IPS-18a (cell line): ENCODE data around the gene ADAMTS3.

Source experiments
- H3K27ac ChIP-seq: one replicate; pipeline ENCODE4 v1.5.1; 2013; ENCODE audit warnings: low read length
- H3K27me3 ChIP-seq: one replicate; pipeline ENCODE4 v1.6.1; 2013; ENCODE audit warnings: mild to moderate bottlenecking, low read length; ENCODE audit not compliant: control insufficient read depth, insufficient read depth
- H3K36me3 ChIP-seq: one replicate; pipeline ENCODE4 v1.6.1; 2013; ENCODE audit warnings: low read depth, low read length; ENCODE audit not compliant: control insufficient read depth
- H3K4me1 ChIP-seq: one replicate; pipeline ENCODE4 v1.6.1; 2013; ENCODE audit warnings: low read depth, low read length; ENCODE audit not compliant: control insufficient read depth
- H3K4me3 ChIP-seq: one replicate; pipeline ENCODE4 v1.5.1; 2013; ENCODE audit warnings: low read length
- H3K9ac ChIP-seq: one replicate; pipeline ENCODE4 v1.6.1; 2013; ENCODE audit warnings: mild to moderate bottlenecking, low read length, moderate library complexity
- H3K9me3 ChIP-seq: one replicate; pipeline ENCODE4 v1.6.1; 2013; ENCODE audit warnings: low read depth, low read length; ENCODE audit not compliant: control insufficient read depth

The ADAMTS3 gene

GRCh38 chr4:72326692-72327632 is 242.1 kb downstream of the ADAMTS3 start:
- Histone ChIP-seq H3K4me3 (no peak overlapping the region), H3K27ac (no peak overlapping the region), H3K9ac (no peak overlapping the region), H3K9me3 (no peaks in the 10 kb centered on the region), H3K27me3 (no peaks in the 10 kb centered on the region), H3K36me3 (no peaks in the 10 kb centered on the region), H3K4me1 (no peaks in the 10 kb centered on the region)

GRCh38 chr4:72325215-72325614 is 243.8 kb downstream of the ADAMTS3 start:
- Histone ChIP-seq H3K9me3 (no peaks in the 10 kb centered on the region), H3K36me3 (no peaks in the 10 kb centered on the region), H3K27ac (no peak overlapping the region), H3K4me1 (no peaks in the 10 kb centered on the region), H3K4me3 (no peak overlapping the region), H3K27me3 (no peaks in the 10 kb centered on the region), H3K9ac (no peak overlapping the region)

- Histone ChIP-seq H3K27ac (no peak overlapping the region), H3K4me1 (no peaks in the 10 kb centered on the region), H3K36me3 (no peaks in the 10 kb centered on the region), H3K9ac (no peak overlapping the region), H3K27me3 (no peaks in the 10 kb centered on the region), H3K4me3 (no peak overlapping the region), H3K9me3 (no peaks in the 10 kb centered on the region)
Measured at GRCh38 chr4:72323227-72323626, 245.8 kb downstream of the ADAMTS3 start.

- Histone ChIP-seq H3K9me3 (no peaks in the 10 kb centered on the region), H3K4me1 (no peaks in the 10 kb centered on the region), H3K9ac (no peak overlapping the region), H3K4me3 (no peak overlapping the region), H3K36me3 (no peaks in the 10 kb centered on the region), H3K27ac (no peak overlapping the region), H3K27me3 (no peaks in the 10 kb centered on the region)
Measured at GRCh38 chr4:72320223-72320948, 248.6 kb downstream of the ADAMTS3 start.

- Histone ChIP-seq H3K36me3 (no peaks in the 10 kb centered on the region), H3K27me3 (no peaks in the 10 kb centered on the region), H3K4me3 (no peak overlapping the region), H3K27ac (no peak overlapping the region), H3K4me1 (no peaks in the 10 kb centered on the region), H3K9ac (no peak overlapping the region), H3K9me3 (no peaks in the 10 kb centered on the region)
Measured at GRCh38 chr4:72319601-72320021, 249.4 kb downstream of the ADAMTS3 start.

- Histone ChIP-seq H3K36me3 (no peaks in the 10 kb centered on the region), H3K4me1 (no peaks in the 10 kb centered on the region), H3K9me3 (no peaks in the 10 kb centered on the region), H3K27ac (no peak overlapping the region), H3K27me3 (no peaks in the 10 kb centered on the region), H3K4me3 (no peak overlapping the region), H3K9ac (no peak overlapping the region)
Measured at GRCh38 chr4:72318421-72319170, 250.4 kb downstream of the ADAMTS3 start.

- H3K36me3 ChIP-seq = no peaks in the 10 kb centered on the region
- peaks cover 6% of the 10 kb centered on the region for H3K4me1 ChIP-seq
- H3K27ac ChIP-seq = no peak overlapping the region
- H3K4me3 ChIP-seq = no peak overlapping the region
- no peak overlapping the region for H3K9ac ChIP-seq
- H3K9me3 ChIP-seq = no peaks in the 10 kb centered on the region
- H3K27me3 ChIP-seq = no peaks in the 10 kb centered on the region
Measured at GRCh38 chr4:72314869-72315268, 254.2 kb downstream of the ADAMTS3 start.

- H3K27ac ChIP-seq = no peak overlapping the region
Measured at GRCh38 chr4:72313121-72313520, 255.9 kb downstream of the ADAMTS3 start.

GRCh38 chr4:72312032-72312650 is 256.9 kb downstream of the ADAMTS3 start:
- Histone ChIP-seq H3K27ac (no peak overlapping the region), H3K9ac (no peak overlapping the region), H3K27me3 (no peaks in the 10 kb centered on the region), H3K9me3 (no peaks in the 10 kb centered on the region), H3K36me3 (no peaks in the 10 kb centered on the region), H3K4me1 (peaks cover 6% of the 10 kb centered on the region), H3K4me3 (no peak overlapping the region)

More at GRCh38 chr4:72313121-72313520, 255.9 kb downstream of the ADAMTS3 start:
- no peaks in the 10 kb centered on the region for H3K9me3 ChIP-seq
- H3K36me3 ChIP-seq = no peaks in the 10 kb centered on the region
- H3K4me3 ChIP-seq = no peak overlapping the region
- H3K27me3 ChIP-seq = no peaks in the 10 kb centered on the region
- H3K9ac ChIP-seq = no peak overlapping the region
- peaks cover 6% of the 10 kb centered on the region for H3K4me1 ChIP-seq

GRCh38 chr4:72311291-72311690 is 257.7 kb downstream of the ADAMTS3 start:
- Histone ChIP-seq H3K4me1 (peaks cover 6% of the 10 kb centered on the region), H3K9ac (no peak overlapping the region), H3K27me3 (no peaks in the 10 kb centered on the region), H3K36me3 (no peaks in the 10 kb centered on the region), H3K9me3 (no peaks in the 10 kb centered on the region), H3K4me3 (no peak overlapping the region), H3K27ac (no peak overlapping the region)

- Histone ChIP-seq H3K9me3 (no peaks in the 10 kb centered on the region), H3K9ac (no peak overlapping the region), H3K27me3 (no peaks in the 10 kb centered on the region), H3K4me3 (no peak overlapping the region), H3K27ac (no peak overlapping the region), H3K4me1 (no peaks in the 10 kb centered on the region), H3K36me3 (no peaks in the 10 kb centered on the region)
Measured at GRCh38 chr4:72305620-72306019, 263.4 kb downstream of the ADAMTS3 start.
